Endothelial cell of umbilical vein (primary cell): ENCODE results near the gene GPSM1. TPM values are rescaled to one million over a fixed set of nuclear protein-coding genes. Genes with fewer than 3 reads are reported as not detected.

Experiments
- BruUV-seq: library from RNA; stranded (reverse); fragments of 400-500 nt; replicated peaks from 2 replicates; lab custom pipeline; 2021; lab: Mats Ljungman, UMichigan
- CTCF ChIA-PET: fragments of 300-600, 350-600 bp; sonication (Branson Sonifier 250); formaldehyde crosslinking; loops from one replicate; lab custom pipeline; 2021; ENCODE audit warnings: antibody characterized with exemption, inconsistent platforms; lab: Charles Lee
- POLR2A ChIA-PET: fragments of 300-600, 350-600 bp; sonication (Branson Sonifier 250); formaldehyde crosslinking; loops from one replicate; lab custom pipeline; 2021; ENCODE audit warnings: antibody characterized with exemption, inconsistent platforms; lab: Charles Lee
- DNase-seq: peaks from one replicate; pipeline ENCODE4 v3.0.0-alpha.2; 2011; ENCODE audit warnings: low read depth, low spot score
- FAIRE-seq: peaks from 2 replicates; lab custom pipeline; 2011; peaks lifted over from hg19 to GRCh38; lab: Jason Lieb, UNC
- H2AFZ ChIP-seq: 2 replicates; pipeline ENCODE4 v1.6.0; 2012; ENCODE audit warnings: low read depth, low read length, control low read depth, inconsistent platforms
- H3K27ac ChIP-seq: 2 replicates; pipeline ENCODE4 v1.5.1; 2011; ENCODE audit warnings: low read depth, mild to moderate bottlenecking, control low read depth, low read length, moderate library complexity; ENCODE audit not compliant: insufficient read depth
- H3K27me3 ChIP-seq, 2 experiments: 2 replicates each; pipeline versions ENCODE4 v1.6.0 to v1.6.1; 2011; ENCODE audit warnings: low read length in 2 of 2, mixed read lengths in 1 of 2; ENCODE audit not compliant: control insufficient read depth in 2 of 2, insufficient read depth in 2 of 2
- H3K36me3 ChIP-seq, 2 experiments: 2 replicates in 1 of 2; 3 replicates in 1 of 2; pipeline ENCODE4 v1.5.1; 2011; ENCODE audit warnings: low read length in 2 of 2, mild to moderate bottlenecking in 1 of 2, moderate library complexity in 1 of 2; ENCODE audit not compliant: control insufficient read depth in 2 of 2, insufficient read depth in 2 of 2; ENCODE audit errors: extremely low read depth in 1 of 2
- H3K4me1 ChIP-seq: 3 replicates; pipeline ENCODE4 v1.5.1; 2011; ENCODE audit warnings: mild to moderate bottlenecking, low read length; ENCODE audit not compliant: control insufficient read depth, insufficient read depth; ENCODE audit errors: extremely low read depth
- H3K4me2 ChIP-seq: 2 replicates; pipeline ENCODE4 v1.6.1; 2011; ENCODE audit warnings: low read length, control low read depth, mixed read lengths; ENCODE audit not compliant: insufficient read depth
- H3K4me3 ChIP-seq, 3 experiments: fragments of 200-600 bp in 1 of 3; sonication (generic), shearing (Covaris generic) in 1 of 3; replicated peaks in 1 of 3; 2 replicates each; pipeline ENCODE4 v1.5.1; 2011 to 2016; ENCODE audit warnings: control low read depth in 3 of 3, low read length in 3 of 3, mild to moderate bottlenecking in 2 of 3, inconsistent platforms in 1 of 3, low read depth in 1 of 3, moderate library complexity in 1 of 3; ENCODE audit not compliant: insufficient read depth in 1 of 3
- H3K79me2 ChIP-seq: 2 replicates; pipeline ENCODE4 v1.6.0; 2012; ENCODE audit warnings: low read length, inconsistent platforms; ENCODE audit not compliant: control insufficient read depth, insufficient read depth
- H3K9ac ChIP-seq: replicated peaks from 2 replicates; pipeline ENCODE3; 2011; ENCODE audit warnings: low read length, control low read depth; ENCODE audit not compliant: insufficient read depth; ENCODE audit errors: extremely low read depth
- H3K9me1 ChIP-seq: replicated peaks from 3 replicates; pipeline ENCODE4 v1.6.0; 2011; ENCODE audit warnings: mild to moderate bottlenecking, low read length; ENCODE audit not compliant: control insufficient read depth, insufficient read depth; ENCODE audit errors: extremely low read depth
- H3K9me3 ChIP-seq: replicated peaks from 2 replicates; pipeline ENCODE4 v1.5.1; 2012; ENCODE audit warnings: low read length, inconsistent platforms; ENCODE audit not compliant: control insufficient read depth, insufficient read depth
- H4K20me1 ChIP-seq: replicated peaks from 2 replicates; pipeline ENCODE3; 2011; ENCODE audit warnings: mild to moderate bottlenecking, low read length; ENCODE audit not compliant: control insufficient read depth, insufficient read depth; ENCODE audit errors: extremely low read depth
- CTCF ChIP-seq, 2 donors: IDR thresholded peaks; 1 replicate in 1 of 2; 2 replicates in 1 of 2; pipeline ENCODE4 v1.5.1; 2011; ENCODE audit warnings: low read length in 2 of 2, mild to moderate bottlenecking in 2 of 2, moderate library complexity in 2 of 2, control low read depth in 1 of 2, inconsistent platforms in 1 of 2, low read depth in 1 of 2; ENCODE audit not compliant: insufficient read depth in 1 of 2; ENCODE audit errors: extremely low read depth in 1 of 2
- EZH2 ChIP-seq: IDR thresholded peaks from 2 replicates; pipeline ENCODE4 v1.6.1; 2012; ENCODE audit warnings: borderline replicate concordance, low read depth, mild to moderate bottlenecking, moderate library complexity, low read length, inconsistent platforms; ENCODE audit not compliant: severe bottlenecking
- FOS ChIP-seq: IDR thresholded peaks from 2 replicates; pipeline ENCODE4 v1.6.1; 2011; ENCODE audit warnings: mild to moderate bottlenecking, low read length, moderate library complexity, borderline replicate concordance; ENCODE audit not compliant: insufficient read depth
- GATA2 ChIP-seq: IDR thresholded peaks from 2 replicates; pipeline ENCODE4 v1.7.0; 2011; ENCODE audit warnings: low read depth, mild to moderate bottlenecking, moderate library complexity, mixed read lengths, low read length; ENCODE audit not compliant: insufficient read length, insufficient read depth
- JUN ChIP-seq: IDR thresholded peaks from 2 replicates; pipeline ENCODE4 v1.6.1; 2011; ENCODE audit warnings: borderline replicate concordance, low read depth; ENCODE audit not compliant: insufficient read length, insufficient read depth
- MYC ChIP-seq: IDR thresholded peaks from one replicate; pipeline ENCODE4 v1.6.1; 2011; ENCODE audit warnings: mild to moderate bottlenecking, low read depth, low read length
- POLR2A ChIP-seq: IDR thresholded peaks from 2 replicates; pipeline ENCODE4 v1.6.1; 2012; ENCODE audit warnings: low read depth, mild to moderate bottlenecking, control low read depth, low read length
- POLR2AphosphoS5 ChIP-seq: IDR thresholded peaks from 2 replicates; pipeline ENCODE4 v1.6.1; 2012; ENCODE audit warnings: low read depth, mild to moderate bottlenecking, control low read depth, low read length, moderate library complexity; ENCODE audit not compliant: insufficient read depth
- dilution Hi-C: fragments of 300-500 bp; cut with MboI; formaldehyde crosslinking; loops from one replicate; pipeline ENCODE4 v1.15.0; 2019; ENCODE audit warnings: low sequenced_read_pairs; ENCODE audit not compliant: extremely low pct_ligation_motif_present
- intact Hi-C: fragments of 100-400 bp; cut with micrococcal nuclease; formaldehyde crosslinking; loops from one replicate; pipeline ENCODE4 v1.10.0; 2022
- polyA plus RNA-seq, 4 experiments: library from polyadenylated mRNA; depleted of rRNA in 3 of 4; stranded (reverse) in 3 of 4; unstranded in 1 of 4; fragments of >200 nt; gene quantifications; 2 replicates each; pipeline versions ENCODE4 v1.2.1 to v1.2.3, GENCODE V29; 2011 to 2012; ENCODE audit warnings: missing spikeins in 1 of 4
- total RNA-seq: library from RNA; stranded (reverse); gene quantifications from 2 replicates; pipeline ENCODE4 v1.2.3, GENCODE V29; 2021
- TF ChIP-seq, protein P1 (sequence below): IDR thresholded peaks from 2 replicates; pipeline ENCODE4 v1.6.1; 2011; ENCODE audit not compliant: insufficient read depth, insufficient read length

GPSM1 gene
- total and polyA plus RNA-seq, 2 donors (not counting 3 experiments of a cell fraction or from before 2014, with no cell fraction given): 34.6 to 47.1 TPM

DNA sequence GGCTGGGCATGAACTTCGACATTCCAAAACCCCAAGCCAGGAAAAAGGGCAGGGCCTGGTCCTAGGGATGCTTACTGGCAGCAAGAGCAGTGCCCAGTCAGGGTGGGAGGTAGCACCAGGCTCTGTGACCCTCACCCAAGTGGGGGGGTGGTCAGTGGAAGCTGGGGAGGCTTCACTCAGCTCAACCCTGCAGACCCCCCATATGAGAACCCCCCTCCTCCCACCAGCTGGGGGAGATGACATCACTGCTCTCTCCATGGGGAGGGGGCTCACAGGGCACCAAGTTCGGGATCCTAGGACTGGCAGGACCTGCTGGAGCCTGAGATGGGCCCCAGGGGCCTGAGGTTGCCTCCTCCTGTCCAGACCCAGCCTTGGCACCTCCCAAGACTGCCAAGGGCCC lies 31.5 kb downstream of the GPSM1 start:
- DNase-seq (no peak), FAIRE-seq (no peak)
- H3K9me3 ChIP-seq: no peaks in the 10 kb centered on the region
- H3K36me3 ChIP-seq: peaks cover 0 to 5% of the 10 kb centered on the region in 2 experiments
- H2AFZ ChIP-seq: no peak overlapping the region
- H3K9me1 ChIP-seq: no peaks in the 10 kb centered on the region
- TF ChIP-seq MYC (no peak), POLR2AphosphoS5 (peak; percentile 24)
- TF ChIP-seq, protein P1, sequence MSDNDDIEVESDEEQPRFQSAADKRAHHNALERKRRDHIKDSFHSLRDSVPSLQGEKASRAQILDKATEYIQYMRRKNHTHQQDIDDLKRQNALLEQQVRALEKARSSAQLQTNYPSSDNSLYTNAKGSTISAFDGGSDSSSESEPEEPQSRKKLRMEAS: no peak
- H3K4me1 ChIP-seq: peaks cover 6% of the 10 kb centered on the region
- no peak overlapping the region for H3K4me3 ChIP-seq
- CTCF ChIA-PET: no interaction called here
- dilution Hi-C loops (no loop called here), intact Hi-C loops (no loop called here)
- POLR2A ChIA-PET: no interaction called here
- no peaks in the 10 kb centered on the region for H4K20me1 ChIP-seq
- no peak overlapping the region for H3K9ac ChIP-seq
- H3K27me3 ChIP-seq: no peaks in the 10 kb centered on the region
- H3K79me2 ChIP-seq: peaks cover 3% of the 10 kb centered on the region
- H3K27ac ChIP-seq: no peak overlapping the region
- no peak overlapping the region for H3K4me2 ChIP-seq
- no TSS peak for BruUV-seq

DNA sequence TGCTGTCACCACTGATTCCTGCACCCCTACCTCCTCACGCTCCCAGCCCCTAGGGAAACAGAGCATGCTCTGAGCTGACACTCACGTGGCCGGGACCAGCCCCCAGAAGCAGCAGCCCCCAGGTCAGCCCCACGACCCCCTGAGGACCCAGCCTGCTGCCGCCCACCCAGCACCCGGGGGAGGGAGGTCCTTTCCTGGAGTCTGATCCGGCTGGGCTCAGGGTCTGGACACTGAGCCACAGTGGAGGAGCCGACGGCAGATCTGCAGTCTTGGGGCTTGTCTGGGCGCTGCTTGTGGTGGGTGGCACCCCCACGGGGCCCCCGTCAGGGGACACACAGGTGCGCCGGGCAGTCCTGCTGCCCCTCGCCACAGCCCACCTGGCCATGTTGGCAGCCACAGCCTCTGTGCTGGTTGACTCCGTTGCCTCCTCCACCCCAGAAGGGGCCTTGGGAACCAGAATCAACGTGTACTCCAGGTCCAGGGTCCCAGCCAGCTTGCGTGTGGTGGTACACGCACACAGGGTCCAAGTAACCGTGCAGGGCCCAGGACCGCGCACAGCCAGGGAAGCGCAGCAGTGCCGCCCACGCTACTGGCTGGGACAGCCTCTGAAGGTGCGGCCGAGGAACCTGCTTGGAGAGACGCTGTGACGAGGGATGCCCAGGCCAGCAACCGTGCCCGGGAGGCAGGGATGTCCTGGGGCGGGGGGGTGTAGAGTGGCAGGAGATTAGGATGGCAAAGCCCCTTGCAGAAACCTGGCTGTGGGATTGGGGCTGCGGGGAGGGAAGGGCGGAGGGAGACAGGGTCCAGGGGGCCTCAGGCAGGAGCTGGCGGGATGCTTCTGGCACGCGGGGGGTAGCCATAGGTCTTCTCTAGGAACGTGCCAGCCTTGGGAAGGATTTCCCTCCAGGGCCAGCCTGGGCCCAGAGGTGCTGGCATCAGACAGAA lies 32.7 kb downstream of the GPSM1 start:
- H3K79me2 ChIP-seq: peaks cover 3% of the 10 kb centered on the region
- peaks cover 0 to 5% of the 10 kb centered on the region in 2 experiments for H3K36me3 ChIP-seq
- TF ChIP-seq JUN (no peak), CTCF (IDR thresholded peaks at IDR 0.05; ENCODE audit: extremely low read depth in 1 of 2, insufficient read depth in 1 of 2, low read depth in 1 of 2, low read length in 2 of 2) (no peak), FOS (no peak), POLR2AphosphoS5 (no peak), EZH2 (no peak), MYC (no peak), POLR2A (no peak), GATA2 (no peak)
- TF ChIP-seq, protein P1: no peak
- no peak overlapping the region for H2AFZ ChIP-seq
- FAIRE-seq: no peak
- no peak overlapping the region for H3K4me3 ChIP-seq
- H3K4me1 ChIP-seq: peaks cover 7% of the 10 kb centered on the region
- intact Hi-C loops: no loop called here
- ChIA-PET POLR2A (no interaction called here), CTCF (no interaction called here)
- no peaks in the 10 kb centered on the region for H3K9me1 ChIP-seq
- H3K27me3 ChIP-seq: no peaks in the 10 kb centered on the region
- H4K20me1 ChIP-seq: no peaks in the 10 kb centered on the region
- no TSS peak for BruUV-seq
- no peaks in the 10 kb centered on the region for H3K9me3 ChIP-seq
- DNase-seq: no peak
- no peak overlapping the region for H3K9ac ChIP-seq
- H3K4me2 ChIP-seq: no peak overlapping the region
- no peak overlapping the region for H3K27ac ChIP-seq
- dilution Hi-C loops: no loop called here
